GM20431 (cell line): ENCODE data around the gene MMP3.

Source experiments
- in situ Hi-C: fragments of 300-500 bp; cut with MseI, MboI; formaldehyde crosslinking; loops from one replicate; pipeline ENCODE4 v1.15.0; 2020; ENCODE audit warnings: low sequenced_read_pairs; ENCODE audit not compliant: unreplicated experiment

The MMP3 gene

DNA sequence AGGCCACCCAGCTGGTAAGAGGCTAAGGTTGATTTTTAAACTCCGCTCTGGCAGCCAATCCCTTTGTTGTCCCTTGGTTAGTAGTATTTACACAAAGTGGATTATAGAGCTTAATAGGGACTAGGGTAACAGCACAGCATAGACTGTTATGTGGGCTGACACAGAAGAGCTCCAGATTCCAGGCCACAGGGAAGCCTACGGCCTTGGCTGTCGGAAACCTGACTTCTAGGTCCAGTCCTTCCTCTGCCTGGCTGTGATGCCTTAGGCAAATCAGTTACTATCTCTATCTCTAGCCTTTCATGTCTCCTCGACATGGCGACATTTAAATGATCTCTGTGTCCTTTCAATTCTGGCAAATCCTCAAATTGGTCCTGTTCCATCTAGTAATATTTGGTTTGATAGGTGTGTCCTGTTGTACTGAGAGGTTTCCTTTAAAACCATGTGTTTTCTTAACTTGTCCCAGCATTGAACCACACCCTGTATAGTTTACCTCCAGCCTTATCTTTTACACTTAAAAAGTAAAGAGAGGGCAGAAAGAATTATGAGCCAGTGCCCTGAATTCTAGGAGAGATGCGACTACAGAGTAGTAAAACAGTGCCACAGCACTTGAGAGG, 49.6 kb downstream of the MMP3 start:
- in situ Hi-C loops: no loop called here

DNA sequence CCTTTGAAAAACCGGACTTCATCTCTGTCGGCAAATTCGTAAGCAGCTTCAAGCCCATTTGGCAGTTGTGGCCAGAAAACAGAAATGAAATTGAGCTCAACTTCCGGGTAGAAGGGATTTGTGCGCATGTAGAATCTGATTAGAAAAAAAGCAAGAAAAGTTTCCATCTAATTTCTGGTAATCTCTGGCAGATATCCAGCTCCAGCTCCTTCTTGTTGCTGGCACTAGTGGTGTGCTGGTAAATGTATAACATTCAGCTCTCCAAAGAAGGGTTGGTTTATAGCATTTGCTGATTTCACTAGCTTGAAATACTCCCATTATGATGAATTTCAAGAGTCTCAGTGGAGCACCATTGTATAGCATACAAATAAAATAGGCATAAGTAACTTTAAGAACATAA, 50.8 kb downstream of the MMP3 start:
- in situ Hi-C loops: no loop called here

GRCh38 chr11:102791271-102792036, 52.0 kb downstream of the MMP3 start:
- in situ Hi-C loops: no loop called here

DNA sequence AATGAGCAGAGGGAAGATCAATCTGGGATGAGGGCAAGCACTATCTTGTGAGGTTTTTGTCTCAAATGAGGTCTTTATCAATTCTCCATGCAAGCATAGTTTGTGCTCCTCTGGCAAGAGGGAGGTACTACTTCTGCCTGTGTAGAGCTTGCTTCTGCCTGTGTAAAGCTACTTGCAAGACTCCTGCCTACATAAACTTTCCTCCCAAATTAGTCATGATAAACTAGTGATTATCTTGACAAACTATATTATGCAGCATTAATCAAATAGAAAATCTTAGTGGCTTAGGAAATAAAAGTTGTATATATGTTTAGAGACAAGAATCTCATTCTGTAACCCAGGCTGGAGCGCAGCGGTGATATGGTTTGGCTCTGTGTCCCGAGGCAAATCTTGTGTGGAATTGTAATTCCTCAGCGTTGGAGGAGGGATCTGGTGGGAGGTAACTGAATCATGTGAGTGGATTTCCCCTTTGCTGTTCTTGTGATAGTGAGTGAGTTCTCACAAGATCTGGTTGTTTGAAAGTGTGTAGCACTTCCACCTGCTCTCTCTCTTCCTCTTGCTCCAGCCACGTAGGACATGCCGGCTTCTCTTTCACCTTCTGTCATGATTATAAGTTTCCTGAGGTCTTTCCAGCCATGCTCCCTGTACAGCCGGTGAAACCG, 54.9 kb downstream of the MMP3 start:
- in situ Hi-C loops: no loop called here
